ENCODE results near the gene ERFL. TPM values are rescaled to one million over a fixed set of nuclear protein-coding genes. Genes with fewer than 3 reads are reported as not detected.

Gene ERFL
- total RNA-seq, 1 experiment from 2014 or later, result 0.79 TPM

GRCh38 chr19:41861116-41861768, 67.0 kb downstream of the ERFL start:
- intact Hi-C loops (cut with micrococcal nuclease), result no loop called here
- TF ChIP-seq CEBPB (IDR thresholded peaks at IDR 0.05; ENCODE audit: low read depth) (no peak), EZH2 (IDR thresholded peaks at IDR 0.05) (no peak), CBX3 (IDR thresholded peaks at IDR 0.05; ENCODE audit: low read depth) (no peak), ELF1 (IDR thresholded peaks at IDR 0.05; ENCODE audit: borderline replicate concordance, low read depth) (no peak), EZH2phosphoT487 (IDR thresholded peaks at IDR 0.05; ENCODE audit: borderline replicate concordance) (no peak), YY1 (IDR thresholded peaks at IDR 0.05; ENCODE audit: extremely low read depth, insufficient replicate concordance, low read depth, low read length) (no peak), POLR2AphosphoS5 (IDR thresholded peaks at IDR 0.05; ENCODE audit: low read depth, low read length) (no peak; the same call in 1 of the 2 replicates), ZNF274 (IDR thresholded peaks at IDR 0.05; ENCODE audit: low read depth, low read length) (no peak), MAX (IDR thresholded peaks at IDR 0.05) (no peak), SRF (IDR thresholded peaks at IDR 0.05; ENCODE audit: low read depth) (no peak)
- ChIA-PET RAD21 (ENCODE audit: low non-redundant PET in 1 of 2, low total read pairs in 2 of 2, uncharacterized antibody in 2 of 2, unreplicated experiment in 2 of 2) (no interaction called here), POLR2A (interaction anchor here (0.6 to 3.2 kb wide), 4 partner anchors 11 to 98 kb away, joined by 4 to 36 read pairs (median 18); partner anchors contain the start of genes ARHGEF1 and RABAC1), CTCF (no interaction called here)
- BruUV-seq (replicated peaks), result TSS peak; percentile 52
- H3K9me2 ChIP-seq (ENCODE audit: insufficient read depth), result no peaks in the 10 kb centered on the region
- DNase-seq (ENCODE audit: low read depth, low spot score) (no peak), ATAC-seq (no peak)
- H3K79me2 ChIP-seq (ENCODE audit: insufficient read depth, low read length), result peaks cover 60% of the 10 kb centered on the region
- H3K36me3 ChIP-seq (ENCODE audit: control insufficient read depth in 1 of 2, insufficient read depth in 2 of 2, low read length in 2 of 2), result peaks cover 50 to 56% of the 10 kb centered on the region in 2 experiments
- H3K4me1 ChIP-seq (ENCODE audit: control insufficient read depth in 1 of 2, insufficient read depth in 2 of 2, low read length in 2 of 2), result peaks cover 26 to 55% of the 10 kb centered on the region in 2 experiments
- H3K27me3 ChIP-seq (ENCODE audit: insufficient read depth, low read length), result no peaks in the 10 kb centered on the region
- no peak overlapping the region for H2AFZ ChIP-seq (ENCODE audit: low read depth, low read length, poor library complexity, severe bottlenecking)
- H3K9me3 ChIP-seq (ENCODE audit: control insufficient read depth in 1 of 2, insufficient read depth in 1 of 2, low read depth in 1 of 2, low read length in 2 of 2), result no peaks in the 10 kb centered on the region
- H3K4me3 ChIP-seq (replicated peaks in 1 of 2; ENCODE audit: low read depth in 1 of 2, low read length in 2 of 2), result peak overlapping the region; percentile 73 to 100
- H3K9ac ChIP-seq (ENCODE audit: low read length), result peak overlapping the region; percentile 96
- peaks cover 27% of the 10 kb centered on the region; the same call in 1 of the 2 replicates for H4K20me1 ChIP-seq (ENCODE audit: insufficient read depth)
- H3K4me2 ChIP-seq (ENCODE audit: low read length), result peak overlapping the region; percentile 88
- H3K27ac ChIP-seq (ENCODE audit: low read depth, low read length), result peak overlapping the region; percentile 99

Measured in HCT116 (cell line).